H1 (cell line): ENCODE data around the gene PGD. TPM values are rescaled to one million over a fixed set of nuclear protein-coding genes. Genes with fewer than 3 reads are reported as not detected.

Source experiments
- CEBPB ChIP-seq: IDR thresholded peaks from 2 replicates; pipeline ENCODE4 v1.6.1; 2012; ENCODE audit warnings: low read depth, low read length
- CHD7 ChIP-seq: fragments of 300-600 bp; sonication (generic); IDR thresholded peaks from 2 replicates; pipeline ENCODE4 v1.7.1; 2012; ENCODE audit warnings: low read length, moderate library complexity, mild to moderate bottlenecking, inconsistent platforms; ENCODE audit not compliant: insufficient replicate concordance
- RAD21 ChIP-seq, 2 experiments: IDR thresholded peaks in 1 of 2; conservative IDR thresholded peaks in 1 of 2; 2 replicates each; pipeline ENCODE4 v1.6.1; 2011; ENCODE audit warnings: low read depth in 2 of 2, low read length in 2 of 2, improper control_type of control experiment in 1 of 2, inconsistent platforms in 1 of 2, mild to moderate bottlenecking in 1 of 2, moderate library complexity in 1 of 2
- SP4 ChIP-seq: IDR thresholded peaks from 2 replicates; pipeline ENCODE4 v1.6.1; 2012; ENCODE audit warnings: low read length, inconsistent platforms
- SUZ12 ChIP-seq: fragments of 200-600 bp; sonication (generic); IDR thresholded peaks from 2 replicates; pipeline ENCODE4 v1.6.1; 2012; ENCODE audit warnings: mild to moderate bottlenecking, inconsistent platforms, low read length, moderate library complexity, mixed read lengths
- polyA plus RNA-seq, 7 experiments: library from polyadenylated mRNA; depleted of rRNA in 3 of 7; stranded (reverse) in 5 of 7; unstranded in 2 of 7; fragments of >200 nt in 5 of 7; fragments of 200-250 nt in 2 of 7; gene quantifications; 1 replicate in 5 of 7; 2 replicates in 1 of 7; 4 replicates in 1 of 7; pipeline versions ENCODE4 v1.2.1 to v1.2.3, GENCODE V29; 2011 to 2013; ENCODE audit warnings: missing spikeins in 2 of 7, mixed read lengths in 2 of 7
- total RNA-seq: library from RNA; stranded (reverse); fragmentation: NEBNext Ultra II Directional; extraction: Animal tissue kit (Norgen Biotek cat#: 25700); gene quantifications from 2 replicates; pipeline ENCODE4 v1.2.1, GENCODE V29; 2021
- TF ChIP-seq, protein P1 (sequence below), 3 experiments: IDR thresholded peaks; 1 replicate in 2 of 3; 2 replicates in 1 of 3; pipeline versions ENCODE4 v1.5.1 to v1.6.1; 2011; ENCODE audit warnings: low read length in 3 of 3, mild to moderate bottlenecking in 3 of 3, inconsistent platforms in 2 of 3, low read depth in 1 of 3, moderate library complexity in 1 of 3; ENCODE audit not compliant: insufficient read depth in 1 of 3; ENCODE audit errors: control extremely low read depth in 1 of 3

Gene PGD
- total and polyA plus RNA-seq, 2 of the 8 experiments (the other 6 are each of a cell fraction or from before 2014, with no cell fraction given), result 191 to 331 TPM

GRCh38 chr1:10450156-10450814, 51.4 kb downstream of the PGD start (continued):
- TF ChIP-seq RAD21 (IDR thresholded peaks at IDR 0.05 in 1 of 2, conservative IDR thresholded peaks at IDR 0.05 in 1 of 2; ENCODE audit: low read depth in 2 of 2, low read length in 2 of 2) (no peak), SUZ12 (no peak), CEBPB (no peak), SP4 (no peak), CHD7 (no peak)
- TF ChIP-seq, protein P1, sequence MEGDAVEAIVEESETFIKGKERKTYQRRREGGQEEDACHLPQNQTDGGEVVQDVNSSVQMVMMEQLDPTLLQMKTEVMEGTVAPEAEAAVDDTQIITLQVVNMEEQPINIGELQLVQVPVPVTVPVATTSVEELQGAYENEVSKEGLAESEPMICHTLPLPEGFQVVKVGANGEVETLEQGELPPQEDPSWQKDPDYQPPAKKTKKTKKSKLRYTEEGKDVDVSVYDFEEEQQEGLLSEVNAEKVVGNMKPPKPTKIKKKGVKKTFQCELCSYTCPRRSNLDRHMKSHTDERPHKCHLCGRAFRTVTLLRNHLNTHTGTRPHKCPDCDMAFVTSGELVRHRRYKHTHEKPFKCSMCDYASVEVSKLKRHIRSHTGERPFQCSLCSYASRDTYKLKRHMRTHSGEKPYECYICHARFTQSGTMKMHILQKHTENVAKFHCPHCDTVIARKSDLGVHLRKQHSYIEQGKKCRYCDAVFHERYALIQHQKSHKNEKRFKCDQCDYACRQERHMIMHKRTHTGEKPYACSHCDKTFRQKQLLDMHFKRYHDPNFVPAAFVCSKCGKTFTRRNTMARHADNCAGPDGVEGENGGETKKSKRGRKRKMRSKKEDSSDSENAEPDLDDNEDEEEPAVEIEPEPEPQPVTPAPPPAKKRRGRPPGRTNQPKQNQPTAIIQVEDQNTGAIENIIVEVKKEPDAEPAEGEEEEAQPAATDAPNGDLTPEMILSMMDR (IDR thresholded peaks at IDR 0.05; ENCODE audit: control extremely low read depth in 1 of 3, insufficient read depth in 1 of 3, low read depth in 1 of 3, low read length in 3 of 3), result no peak
